GM21381 (cell line): Measurements from ENCODE around the gene DCLK2.

ENCODE experiments used
- ATAC-seq: cut with Tn5 transposase; IDR thresholded peaks from one replicate; pipeline ENCODE4 v1.9.1; 2021; ENCODE audit warnings: mild to moderate bottlenecking, moderate library complexity; ENCODE audit not compliant: unreplicated experiment

Gene DCLK2

DNA sequence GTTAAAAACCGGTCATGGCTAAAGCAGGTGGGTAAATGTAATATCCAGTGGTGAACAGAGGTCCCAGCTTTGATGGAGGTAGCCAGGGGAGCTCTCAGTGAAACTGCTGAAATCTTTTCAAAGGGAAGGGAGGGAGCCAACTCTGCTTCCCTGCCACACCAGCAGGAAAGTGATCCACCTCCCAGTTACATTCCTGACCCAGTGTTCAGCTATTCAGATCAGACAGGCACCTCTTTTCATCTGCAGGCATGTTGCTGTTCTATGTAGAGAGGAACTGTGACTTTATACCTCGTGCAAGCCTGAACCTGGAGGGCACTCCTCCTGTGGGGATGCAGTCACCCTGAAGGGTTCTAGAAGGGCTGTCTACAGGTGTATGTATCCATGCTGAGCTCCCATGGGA is 37.6 kb downstream of the DCLK2 start:
- ATAC-seq, result no peak

DNA sequence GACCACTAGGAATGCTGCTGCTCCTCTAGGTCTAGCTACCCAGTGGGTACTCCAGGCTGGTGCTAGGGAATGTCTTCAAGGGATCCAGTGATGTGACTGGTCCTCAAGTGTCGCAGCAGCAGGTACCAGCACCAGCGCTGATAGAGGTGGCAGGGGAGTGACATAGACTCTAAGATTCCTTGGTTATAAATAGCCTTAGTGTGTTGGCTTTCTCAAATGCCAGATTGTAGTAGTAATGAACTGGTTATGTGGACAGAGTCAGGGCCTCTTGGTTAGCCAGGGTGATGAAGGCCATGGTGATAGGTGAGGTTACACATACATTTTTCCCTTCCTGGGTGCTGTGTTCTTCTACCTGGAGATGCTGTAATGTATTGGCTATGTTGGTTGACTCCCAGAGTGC is 38.3 kb downstream of the DCLK2 start:
- no peak for ATAC-seq

DNA sequence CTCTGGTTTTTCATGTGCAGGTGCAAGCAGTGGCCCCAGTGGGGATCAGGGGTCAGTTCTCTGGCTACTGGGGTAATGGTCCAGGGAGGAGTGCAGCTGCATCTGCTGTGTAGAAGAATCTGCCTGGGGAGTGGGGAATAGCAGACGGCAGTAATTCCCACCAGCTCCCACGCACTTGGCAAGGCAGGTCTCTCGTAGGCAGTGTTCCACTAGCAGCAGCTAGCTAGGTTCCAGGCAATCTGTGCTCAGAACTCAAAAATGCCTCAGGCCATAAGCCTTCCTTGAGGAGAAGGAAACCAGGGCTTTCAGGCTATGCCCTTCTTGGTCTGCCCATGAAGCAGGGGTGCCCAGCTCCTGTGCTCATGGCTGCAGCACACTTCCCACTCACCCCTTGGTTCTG is 38.8 kb downstream of the DCLK2 start:
- no peak for ATAC-seq

DNA sequence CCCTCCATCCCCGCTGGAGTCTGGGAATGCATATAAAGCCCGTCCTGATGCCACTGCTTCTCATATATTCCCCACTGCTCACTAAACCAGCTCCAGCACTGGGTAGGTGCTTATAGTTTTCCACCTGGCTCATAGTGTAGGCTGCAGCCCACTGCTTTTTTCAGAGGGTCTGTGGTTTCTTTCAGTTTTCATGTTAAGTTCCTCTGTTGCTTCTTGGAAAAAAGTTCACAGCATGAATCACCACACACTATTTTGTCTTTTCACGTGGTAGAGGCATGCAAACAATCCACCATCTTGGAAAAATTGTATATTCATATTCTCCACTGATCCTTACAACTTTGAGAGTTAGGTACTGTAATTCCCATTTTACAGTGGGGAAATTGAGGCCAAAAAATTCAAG is 39.4 kb downstream of the DCLK2 start:
- no peak for ATAC-seq

GRCh38 chr4:150119492-150119891 is 41.2 kb downstream of the DCLK2 start:
- no peak for ATAC-seq

GRCh38 chr4:150123087-150123486 is 44.8 kb downstream of the DCLK2 start:
- no peak for ATAC-seq

DNA sequence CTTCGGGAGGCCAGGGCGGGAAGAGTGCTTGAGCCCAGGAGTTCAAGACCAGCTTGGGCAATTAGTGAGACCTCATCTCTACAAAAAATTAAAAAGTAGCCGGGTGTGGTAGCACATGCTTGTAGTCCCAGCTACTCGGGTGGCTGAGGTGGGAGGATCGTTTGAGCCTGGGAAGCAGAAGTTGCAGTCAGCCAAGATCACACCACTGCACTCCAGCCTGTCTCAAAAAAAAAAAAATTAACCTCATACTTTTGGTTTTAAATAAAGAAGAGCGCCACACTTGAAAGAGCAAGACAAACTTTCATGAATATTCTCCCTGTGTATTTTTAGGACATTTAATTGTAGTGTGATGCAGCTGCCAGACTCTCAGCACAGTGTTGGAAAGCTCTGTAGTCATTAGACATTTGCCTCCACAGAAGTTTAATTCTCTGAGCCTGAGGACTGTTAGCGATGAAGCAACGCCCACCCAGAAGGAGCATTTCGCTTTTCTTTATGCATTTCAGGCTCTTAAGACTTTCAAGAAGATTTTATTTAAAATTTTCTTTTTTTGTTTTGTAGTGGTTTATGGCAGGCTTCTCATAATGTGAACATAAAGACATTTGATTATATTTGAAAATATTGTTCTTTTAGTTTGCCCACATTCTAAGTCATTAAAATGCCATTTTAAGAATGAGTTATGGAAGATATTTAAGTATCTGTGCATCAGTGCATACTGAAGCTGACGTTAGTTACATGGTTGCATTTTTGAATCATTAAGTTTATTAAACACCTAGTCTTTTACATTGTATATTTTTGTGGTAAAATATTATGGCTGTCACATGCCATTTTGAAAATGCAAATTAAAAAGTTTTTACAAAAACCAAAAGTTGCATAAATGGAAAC is 45.8 kb downstream of the DCLK2 start:
- ATAC-seq, result no peak

GRCh38 chr4:150126201-150126863 is 48.1 kb downstream of the DCLK2 start:
- ATAC-seq, result no peak

DNA sequence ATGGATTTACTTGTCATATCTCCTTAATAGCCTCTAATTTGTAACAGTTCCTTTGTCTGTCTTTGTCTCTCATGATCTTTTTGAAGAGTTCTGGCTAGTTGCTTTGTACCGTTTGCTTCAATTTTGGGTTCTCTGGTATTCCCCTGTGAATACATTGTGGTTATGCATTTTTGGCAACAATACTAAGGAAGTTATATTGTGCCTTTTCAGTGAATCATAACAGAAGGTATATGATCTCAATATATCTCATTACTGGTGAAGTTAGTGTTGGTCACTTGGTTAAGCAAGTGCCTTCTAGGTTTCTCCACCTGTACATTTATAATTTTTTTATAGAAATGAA is 48.6 kb downstream of the DCLK2 start:
- no peak for ATAC-seq

DNA sequence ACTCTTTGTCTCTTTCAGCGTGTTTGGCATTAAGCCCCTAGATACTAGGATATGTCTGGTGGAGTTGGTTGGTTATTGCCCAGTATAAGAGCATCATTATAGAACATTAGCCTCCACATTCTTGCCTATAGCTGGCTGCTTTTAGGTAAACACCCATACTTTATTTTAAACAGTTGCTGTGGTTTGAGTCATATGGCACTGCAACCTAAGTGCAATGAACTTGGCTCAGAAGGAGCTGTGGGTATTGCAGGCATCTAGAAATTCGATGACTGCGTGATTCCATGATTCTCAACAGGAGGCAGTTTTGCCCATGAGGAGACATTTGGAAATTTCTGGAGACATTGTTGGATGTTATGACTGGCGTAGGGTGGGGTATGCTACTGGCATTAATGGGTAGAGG is 49.5 kb downstream of the DCLK2 start:
- ATAC-seq, result no peak

DNA sequence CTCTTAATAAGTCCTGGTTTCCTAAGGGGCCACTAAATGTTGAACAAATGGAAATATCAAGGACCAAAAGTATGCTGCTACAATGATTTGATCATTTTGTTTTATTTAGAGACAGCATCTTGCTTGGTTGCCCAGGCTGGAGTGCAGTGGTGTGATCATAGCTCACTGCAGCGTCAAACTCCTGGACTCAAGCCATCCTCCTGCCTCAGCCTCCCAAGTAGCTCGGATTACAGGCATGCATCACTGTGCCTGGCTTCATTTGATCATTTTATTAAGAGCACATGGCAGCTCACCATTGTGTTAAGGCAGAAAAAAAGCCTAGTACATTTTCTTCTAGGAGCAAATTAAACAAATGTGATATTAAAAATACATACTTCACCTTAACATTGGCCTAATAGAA is 52.7 kb downstream of the DCLK2 start:
- no peak for ATAC-seq

DNA sequence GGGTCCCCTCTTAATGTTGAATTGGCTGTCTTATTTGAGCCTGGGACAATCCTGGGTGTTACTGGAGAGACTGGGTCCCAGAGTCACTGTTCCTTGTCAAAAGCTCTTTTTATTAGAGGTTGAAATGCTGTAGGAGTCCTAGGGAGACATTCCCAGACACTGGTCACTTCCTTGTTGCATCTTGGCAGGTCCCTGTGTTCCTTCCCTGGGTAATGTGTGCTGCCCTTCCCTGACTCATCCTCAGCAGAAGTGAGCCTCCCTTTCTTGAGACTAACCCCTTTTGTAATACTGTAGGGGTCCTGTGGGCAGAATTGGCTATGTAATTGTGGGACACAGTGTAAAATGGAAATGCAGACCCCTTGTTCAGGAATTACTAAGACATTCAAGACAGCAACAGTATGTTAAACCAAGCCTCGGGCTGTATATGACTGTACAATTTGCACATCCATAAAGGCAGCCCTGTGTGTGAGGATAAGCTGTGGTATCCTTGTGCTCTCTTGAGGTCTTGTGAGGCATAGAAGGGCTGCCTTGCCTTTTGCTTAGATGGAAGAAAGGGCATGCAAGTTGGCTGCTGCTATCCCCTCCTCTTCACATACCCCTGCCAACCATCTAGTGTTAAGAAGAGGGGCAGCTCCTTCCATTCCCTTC is 53.5 kb downstream of the DCLK2 start:
- no peak for ATAC-seq

DNA sequence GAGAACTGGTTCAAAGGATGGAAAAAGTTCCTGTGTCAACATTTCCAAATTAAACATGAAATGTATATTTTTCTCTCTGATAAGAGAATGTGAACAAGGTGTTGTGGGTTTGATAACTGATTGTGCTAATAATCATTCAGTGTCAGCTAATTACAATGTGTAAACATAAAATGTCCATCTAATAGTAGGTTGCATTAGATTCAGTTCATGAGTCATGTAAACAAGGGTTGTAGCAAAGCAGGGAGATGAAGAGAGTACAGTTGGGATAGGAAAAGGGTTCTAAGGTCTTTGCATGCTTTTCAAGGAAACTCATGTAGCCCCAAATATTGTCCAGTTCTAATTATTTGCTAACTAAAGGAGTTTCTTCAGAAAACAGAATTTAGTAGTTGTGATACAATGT is 55.4 kb downstream of the DCLK2 start:
- ATAC-seq, result no peak

DNA sequence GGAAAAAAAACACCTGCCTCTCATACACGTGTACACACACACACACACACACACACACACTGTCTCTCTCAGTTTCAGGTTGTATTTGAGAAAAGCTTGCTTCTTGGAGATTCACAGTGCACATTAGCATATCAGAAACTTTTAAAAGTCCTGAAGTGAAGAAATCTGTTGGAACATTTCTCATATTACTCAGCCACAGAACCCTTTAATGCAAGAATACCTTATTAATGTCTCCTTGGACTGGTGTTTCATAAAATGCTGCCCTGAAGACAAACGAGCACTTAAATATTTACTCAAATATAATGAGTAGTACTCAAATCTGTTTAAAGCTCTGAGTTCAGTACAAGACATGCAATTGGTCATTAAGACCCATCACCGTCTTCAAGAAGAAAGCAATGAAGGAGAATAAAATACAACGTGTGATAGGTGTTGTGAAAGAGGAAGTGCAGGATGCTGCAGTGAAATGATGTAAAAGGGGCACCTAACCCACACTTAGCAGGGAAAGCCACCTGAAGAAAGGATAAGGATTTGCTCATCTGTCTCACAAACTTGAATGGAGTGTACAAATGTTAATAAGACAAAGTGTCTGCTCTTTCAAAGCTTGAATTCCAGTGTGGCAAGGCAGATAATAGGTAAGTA is 57.0 kb downstream of the DCLK2 start:
- no peak for ATAC-seq

DNA sequence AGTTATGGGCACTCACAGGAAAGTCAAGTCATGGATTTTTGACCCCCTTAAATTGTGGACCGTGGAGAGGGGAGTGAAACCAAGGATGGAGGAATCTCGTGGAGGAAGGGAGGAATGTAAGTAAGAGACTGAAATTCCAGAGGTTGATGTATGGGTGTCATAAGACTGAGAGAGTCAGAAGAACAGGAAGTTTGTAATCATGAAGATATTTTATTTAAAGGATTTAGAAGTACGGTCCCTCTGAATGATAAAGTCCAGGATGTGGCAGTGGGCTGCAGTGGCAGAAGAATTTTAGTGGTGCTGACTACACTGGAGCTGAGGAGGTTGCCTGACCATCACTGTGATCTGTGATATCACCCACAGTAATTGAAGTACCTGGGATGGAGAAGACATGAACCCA is 57.8 kb downstream of the DCLK2 start:
- no peak for ATAC-seq

- no peak for ATAC-seq
Measured at GRCh38 chr4:150136481-150136880, 58.2 kb downstream of the DCLK2 start.

DNA sequence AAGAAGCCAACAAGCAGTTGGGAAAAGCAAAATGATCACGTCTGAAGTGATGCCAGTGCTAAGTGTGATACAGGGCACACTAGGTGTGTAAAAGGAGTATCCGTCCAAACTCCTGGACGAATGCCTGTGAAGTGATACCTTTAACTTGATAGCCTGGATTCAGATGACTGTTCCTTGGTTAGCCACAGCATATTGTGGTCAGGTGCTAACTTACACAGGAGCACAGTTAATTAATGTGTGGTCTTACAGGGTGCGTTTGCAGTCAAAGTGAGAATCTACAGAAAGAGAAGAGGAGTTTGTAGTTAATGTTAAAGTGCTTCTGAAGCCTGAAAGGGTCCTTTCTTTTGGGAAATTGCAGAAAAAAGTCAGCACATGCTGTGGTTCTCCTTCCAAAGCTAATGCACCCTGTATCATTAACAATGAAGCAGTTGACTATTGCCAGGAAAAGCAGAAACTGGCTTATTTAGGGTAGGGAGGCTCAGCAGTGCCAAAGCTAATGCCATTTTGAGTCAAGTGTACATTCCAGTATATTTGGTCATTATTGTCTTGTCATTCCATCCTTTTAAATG is 61.1 kb downstream of the DCLK2 start:
- no peak for ATAC-seq

DNA sequence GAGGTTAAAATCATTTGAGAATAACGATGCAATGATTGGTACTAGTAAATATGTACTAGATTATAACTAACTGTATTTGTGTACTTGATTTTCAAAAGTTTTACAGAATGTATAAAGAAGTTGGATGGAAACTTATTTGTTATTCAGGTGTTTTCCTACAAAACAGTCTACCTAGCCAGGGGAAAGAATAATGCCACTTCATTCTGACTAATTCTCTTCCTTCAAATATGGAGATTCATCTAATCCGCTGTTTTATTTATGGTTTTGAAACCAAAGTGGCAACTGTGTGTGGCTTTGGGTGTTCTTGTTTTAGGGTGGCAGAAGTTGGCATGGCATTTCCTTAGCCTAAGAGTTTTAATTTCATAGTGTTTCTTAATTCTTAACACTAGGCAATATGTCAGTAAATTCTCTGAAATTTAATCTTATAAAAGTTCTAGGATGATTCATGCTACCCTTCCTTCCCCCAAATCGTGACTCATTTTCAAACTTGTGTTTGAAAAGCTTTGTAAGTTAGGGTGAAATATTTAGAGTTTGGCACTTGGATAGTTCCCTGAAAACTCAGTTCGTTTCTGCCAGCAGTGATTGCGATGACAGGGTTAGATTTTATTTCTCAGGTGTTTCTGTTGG is 62.6 kb downstream of the DCLK2 start:
- no peak for ATAC-seq

GRCh38 chr4:150141756-150142155 is 63.5 kb downstream of the DCLK2 start:
- ATAC-seq, result no peak

DNA sequence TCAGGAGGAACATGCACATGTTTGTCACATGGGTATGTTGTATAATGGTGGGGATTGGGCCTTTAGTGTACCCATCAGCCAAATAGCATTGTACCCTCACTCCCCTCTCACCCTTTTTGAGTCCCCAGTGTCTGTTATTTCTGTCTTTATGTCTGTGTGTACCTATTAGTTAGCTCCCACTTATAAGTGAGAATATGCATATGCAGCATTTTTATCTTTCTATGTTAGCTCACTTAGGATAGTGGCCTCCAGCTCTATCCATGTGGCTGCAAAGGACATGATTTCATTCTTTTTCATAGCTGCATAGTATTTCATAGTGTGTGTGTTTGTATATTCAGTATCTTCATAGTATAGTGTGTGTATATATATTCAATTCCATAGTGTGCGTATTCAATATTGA is 64.6 kb downstream of the DCLK2 start:
- ATAC-seq, result no peak
